OCI-LY1 (cell line): Measurements from ENCODE around the gene REX1BD.

Experiments used
- CTCF ChIP-seq: fragments of 200-600 bp; sonication (generic), shearing (Covaris generic); IDR thresholded peaks from 2 replicates; pipeline ENCODE4 v1.5.1; 2017; ENCODE audit warnings: mild to moderate bottlenecking, antibody characterized with exemption, low read length, moderate library complexity, mixed read lengths
- EZH2 ChIP-seq: fragments of 200-600 bp; sonication (generic), shearing (Covaris generic); IDR thresholded peaks from 2 replicates; pipeline ENCODE4 v1.8.0; 2017; ENCODE audit warnings: borderline replicate concordance, mixed run types, mild to moderate bottlenecking, antibody characterized with exemption, low read length, moderate library complexity, mixed read lengths

GRCh38 chr19:18541992-18542940 is 46.3 kb upstream of the REX1BD start:
- no peak for TF ChIP-seq CTCF
- no peak for TF ChIP-seq EZH2
